Ovary (tissue), 3 donors: ENCODE measurements around the gene EFCC1.

Source experiments
- EP300 ChIP-seq: sonication (generic); formaldehyde crosslinking; IDR thresholded peaks from one replicate; pipeline ENCODE4 v1.6.1; 2017; ENCODE audit warnings: antibody characterized with exemption
- POLR2A ChIP-seq: fragments of 450-650 bp; IDR thresholded peaks from one replicate; pipeline ENCODE4 v1.6.1; 2017; ENCODE audit warnings: antibody characterized with exemption, mild to moderate bottlenecking, moderate library complexity
- TF ChIP-seq, protein P1 (sequence below), 3 donors: fragments of 450-650 bp in 2 of 3; fragments of 200-600 bp in 1 of 3; IDR thresholded peaks; one replicate each; pipeline versions ENCODE4 v1.5.1 to v1.8.0; 2016 to 2022; ENCODE audit warnings: antibody characterized with exemption in 3 of 3, mild to moderate bottlenecking in 1 of 3
- donor health status: DM: no; HTN: no; CAD: no.

DNA sequence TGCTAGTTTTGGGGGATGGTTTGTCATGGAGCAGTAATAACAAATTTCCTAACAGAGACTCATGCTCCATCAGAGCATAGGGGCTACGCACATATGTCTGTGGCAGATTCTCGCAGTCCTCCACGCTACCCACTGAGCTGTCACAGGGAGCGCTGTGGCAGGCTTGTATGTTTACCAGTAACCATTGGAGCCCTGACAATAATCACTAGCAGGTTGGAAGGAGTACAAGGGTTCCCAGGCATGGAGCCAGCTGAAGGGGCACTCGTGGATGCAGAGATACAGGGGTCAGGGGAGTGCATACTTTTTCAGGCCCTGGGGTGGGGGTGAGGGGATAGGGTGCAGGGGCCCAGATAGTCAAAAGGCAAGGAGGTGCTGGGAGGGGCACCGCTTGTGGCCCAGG, 51.6 kb downstream of the EFCC1 start:
- TF ChIP-seq, protein P1, sequence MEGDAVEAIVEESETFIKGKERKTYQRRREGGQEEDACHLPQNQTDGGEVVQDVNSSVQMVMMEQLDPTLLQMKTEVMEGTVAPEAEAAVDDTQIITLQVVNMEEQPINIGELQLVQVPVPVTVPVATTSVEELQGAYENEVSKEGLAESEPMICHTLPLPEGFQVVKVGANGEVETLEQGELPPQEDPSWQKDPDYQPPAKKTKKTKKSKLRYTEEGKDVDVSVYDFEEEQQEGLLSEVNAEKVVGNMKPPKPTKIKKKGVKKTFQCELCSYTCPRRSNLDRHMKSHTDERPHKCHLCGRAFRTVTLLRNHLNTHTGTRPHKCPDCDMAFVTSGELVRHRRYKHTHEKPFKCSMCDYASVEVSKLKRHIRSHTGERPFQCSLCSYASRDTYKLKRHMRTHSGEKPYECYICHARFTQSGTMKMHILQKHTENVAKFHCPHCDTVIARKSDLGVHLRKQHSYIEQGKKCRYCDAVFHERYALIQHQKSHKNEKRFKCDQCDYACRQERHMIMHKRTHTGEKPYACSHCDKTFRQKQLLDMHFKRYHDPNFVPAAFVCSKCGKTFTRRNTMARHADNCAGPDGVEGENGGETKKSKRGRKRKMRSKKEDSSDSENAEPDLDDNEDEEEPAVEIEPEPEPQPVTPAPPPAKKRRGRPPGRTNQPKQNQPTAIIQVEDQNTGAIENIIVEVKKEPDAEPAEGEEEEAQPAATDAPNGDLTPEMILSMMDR (IDR thresholded peaks at IDR 0.05): no peak
- TF ChIP-seq EP300 (no peak), POLR2A (no peak)
